Ishikawa (cell line): Measurements from ENCODE around the gene TNFRSF25.
A peak's percentile ranks its signal among the peaks of the same experiment; 100 is the strongest.

ENCODE experiments used
- CEBPB ChIP-seq: IDR thresholded peaks from 2 replicates; pipeline ENCODE4 v1.6.1; 2012
- CREB1 ChIP-seq: IDR thresholded peaks from 2 replicates; pipeline ENCODE4 v1.6.1; 2012; ENCODE audit warnings: low read depth
- EGR1 ChIP-seq: IDR thresholded peaks from 2 replicates; pipeline ENCODE4 v1.6.1; 2012
- EP300 ChIP-seq: IDR thresholded peaks from 2 replicates; pipeline ENCODE4 v1.6.1; 2012; ENCODE audit warnings: borderline replicate concordance
- FOXM1 ChIP-seq: IDR thresholded peaks from 2 replicates; pipeline ENCODE4 v1.6.1; 2012; ENCODE audit warnings: low read depth, borderline replicate concordance
- MAX ChIP-seq: IDR thresholded peaks from 2 replicates; pipeline ENCODE4 v1.6.1; 2012
- NFIC ChIP-seq: IDR thresholded peaks from 2 replicates; pipeline ENCODE4 v1.6.1; 2012
- RAD21 ChIP-seq: IDR thresholded peaks from 2 replicates; pipeline ENCODE4 v1.6.1; 2012; ENCODE audit warnings: low read depth
- REST ChIP-seq: IDR thresholded peaks from 2 replicates; pipeline ENCODE4 v1.6.1; 2012; ENCODE audit warnings: low read depth, mild to moderate bottlenecking
- TAF1 ChIP-seq: IDR thresholded peaks from 2 replicates; pipeline ENCODE4 v1.6.1; 2012; ENCODE audit warnings: low read depth, mild to moderate bottlenecking
- TCF12 ChIP-seq: IDR thresholded peaks from 2 replicates; pipeline ENCODE4 v1.6.1; 2012; ENCODE audit warnings: low read depth
- TEAD4 ChIP-seq: IDR thresholded peaks from 2 replicates; pipeline ENCODE4 v1.6.1; 2012
- USF1 ChIP-seq: IDR thresholded peaks from 2 replicates; pipeline ENCODE4 v1.6.1; 2012
- YY1 ChIP-seq: IDR thresholded peaks from 2 replicates; pipeline ENCODE4 v1.6.1; 2012; ENCODE audit warnings: low read depth
- ZBTB7A ChIP-seq: IDR thresholded peaks from 2 replicates; pipeline ENCODE4 v1.6.1; 2012; ENCODE audit warnings: low read depth

Gene TNFRSF25

GRCh38 chr1:6440198-6441126 lies 25.5 kb downstream of the TNFRSF25 start:
- no peak for TF ChIP-seq USF1
- TF ChIP-seq ZBTB7A, result no peak; the same call in 1 of the 2 replicates
- TF ChIP-seq CEBPB, result no peak
- no peak for TF ChIP-seq RAD21
- TF ChIP-seq YY1, result no peak
- no peak for TF ChIP-seq FOXM1
- peak; percentile 41; the same call in 1 of the 2 replicates for TF ChIP-seq EP300
- TF ChIP-seq CREB1, result no peak
- TF ChIP-seq NFIC, result peak; percentile 40; the same call in 1 of the 2 replicates
- TF ChIP-seq TAF1, result no peak
- peak; percentile 29; the same call in 1 of the 2 replicates for TF ChIP-seq EGR1
- no peak for TF ChIP-seq REST
- TF ChIP-seq MAX, result peak; percentile 88
- TF ChIP-seq TCF12, result peak; percentile 77; the same call in 1 of the 2 replicates
- TF ChIP-seq TEAD4, result peak; percentile 85

GRCh38 chr1:6438047-6438525 lies 27.9 kb downstream of the TNFRSF25 start:
- TF ChIP-seq ZBTB7A (peak; percentile 49; the same call in 1 of the 2 replicates), CEBPB (no peak), REST (no peak), MAX (peak; percentile 38; the same call in 1 of the 2 replicates), EP300 (peak; percentile 34; the same call in 1 of the 2 replicates), YY1 (0 out of 2 replicates have a peak, but pooled peaks have one; percentile 13), NFIC (no peak), TEAD4 (no peak; the same call in 1 of the 2 replicates), FOXM1 (no peak), TCF12 (0 out of 2 replicates have a peak, but pooled peaks have one; percentile 17), USF1 (no peak), RAD21 (peak; percentile 85), EGR1 (no peak)

- TF ChIP-seq NFIC (peak; percentile 99), YY1 (peak; percentile 44; the same call in 1 of the 2 replicates), RAD21 (peak; percentile 48; the same call in 1 of the 2 replicates), TCF12 (peak; percentile 96), ZBTB7A (peak; percentile 60), TEAD4 (peak; percentile 84), FOXM1 (peak; percentile 73), EP300 (peak; percentile 96)
Observed at GRCh38 chr1:6437012-6437700, 28.8 kb downstream of the TNFRSF25 start.

- TF ChIP-seq USF1 (no peak), FOXM1 (no peak), YY1 (no peak), TCF12 (no peak), CEBPB (no peak), NFIC (no peak), TEAD4 (no peak), CREB1 (no peak), TAF1 (no peak), REST (no peak), RAD21 (no peak), EP300 (no peak), ZBTB7A (no peak)
Observed at GRCh38 chr1:6435547-6435946, 30.4 kb downstream of the TNFRSF25 start.
